HL-60 (cell line): ENCODE results near the gene SMOC1.

Experiments used
- CTCF ChIP-seq: IDR thresholded peaks from one replicate; pipeline ENCODE4 v1.5.1; 2011; ENCODE audit warnings: low read length, control low read depth, inconsistent platforms; ENCODE audit not compliant: insufficient read depth
- POLR2AphosphoS5 ChIP-seq: IDR thresholded peaks from 2 replicates; pipeline ENCODE4 v1.6.1; 2012; ENCODE audit warnings: low read depth
- REST ChIP-seq: IDR thresholded peaks from 2 replicates; pipeline ENCODE4 v1.6.1; 2012; ENCODE audit warnings: low read depth; ENCODE audit not compliant: insufficient replicate concordance

GRCh38 chr14:70077005-70077404 lies 197.8 kb downstream of the SMOC1 start:
- no peak for TF ChIP-seq CTCF
- TF ChIP-seq POLR2AphosphoS5, result no peak
- no peak for TF ChIP-seq REST
